ENCODE results near the gene HMGCR. TPM values are rescaled to one million over a fixed set of nuclear protein-coding genes. Genes with fewer than 3 reads are reported as not detected.

Gene HMGCR
- total RNA-seq, 1 experiment from 2014 or later, result 178 TPM

GRCh38 chr5:75303419-75303818, 33.6 kb upstream of the HMGCR start:
- no peak overlapping the region for H3K4ac ChIP-seq (ENCODE audit: low read depth, low read length)
- H2BK20ac ChIP-seq (ENCODE audit: low read depth, low read length, poor library complexity, severe bottlenecking), result no peak overlapping the region
- H3K9ac ChIP-seq (ENCODE audit: extremely low read depth, insufficient read length, low read length), result no peak overlapping the region
- Mint-ChIP-seq H3K4me3 (no peak overlapping the region), H3K4me1 (peaks cover 0 to 9% of the 10 kb centered on the region in 2 experiments; a peak in 2 of 4 replicates), H3K36me3 (ENCODE audit: insufficient read depth in 1 of 3, low read depth in 3 of 3) (peaks cover 0 to 17% (median 5%) of the 10 kb centered on the region in 3 experiments; a peak in 3 of 7 replicates), H3K27me3 (ENCODE audit: low read depth) (no peaks in the 10 kb centered on the region; the same call in 1 of the 2 replicates), H3K27ac (no peak overlapping the region), H3K9me3 (peaks cover 13 to 15% of the 10 kb centered on the region in 2 experiments)
- no peak overlapping the region for H2BK12ac ChIP-seq (ENCODE audit: insufficient read length, low read depth, low read length)
- no peak overlapping the region for H4K8ac ChIP-seq (replicated peaks; ENCODE audit: insufficient read length, low read depth, low read length)
- H3K23ac ChIP-seq (ENCODE audit: insufficient read length, low read depth, low read length), result no peak overlapping the region
- no peaks in the 10 kb centered on the region for H3K4me1 ChIP-seq (ENCODE audit: insufficient read depth, low read length)
- H2AFZ ChIP-seq (ENCODE audit: low read length), result no peak overlapping the region
- no peak for DNase-seq
- WGBS (ENCODE audit: extremely low coverage, insufficient read length, low lambda C conversion rate), result no CpG with 5 or more reads among the region's 4 CpGs
- H3K79me2 ChIP-seq (ENCODE audit: insufficient read depth, low read length), result no peaks in the 10 kb centered on the region
- H3K9me3 ChIP-seq (ENCODE audit: control insufficient read depth, low read depth, low read length), result no peaks in the 10 kb centered on the region
- no peak overlapping the region for H3K18ac ChIP-seq (ENCODE audit: insufficient read length, low read depth, low read length)
- H4K20me1 ChIP-seq (ENCODE audit: control insufficient read depth, insufficient read depth, insufficient read length), result no peaks in the 10 kb centered on the region
- no peak overlapping the region for H3K56ac ChIP-seq (ENCODE audit: insufficient read length, low read depth, low read length)
- no peaks in the 10 kb centered on the region for H3K23me2 ChIP-seq (ENCODE audit: insufficient read length, low read depth, low read length, poor library complexity, severe bottlenecking)
- H4K91ac ChIP-seq (ENCODE audit: insufficient read length, low read depth, low read length), result no peak overlapping the region
- no peak overlapping the region for H2BK15ac ChIP-seq (ENCODE audit: low read depth, low read length)
- H3K27me3 ChIP-seq (ENCODE audit: insufficient read depth, low read length), result no peaks in the 10 kb centered on the region
- H3K79me1 ChIP-seq (ENCODE audit: insufficient read depth, low read depth, low read length, poor library complexity, severe bottlenecking), result no peaks in the 10 kb centered on the region
- no peak overlapping the region for H2BK5ac ChIP-seq (ENCODE audit: insufficient read length, low read length)
- H3K4me2 ChIP-seq (ENCODE audit: insufficient read depth, insufficient read length, low read length), result no peak overlapping the region
- H2BK120ac ChIP-seq (ENCODE audit: low read depth, low read length, poor library complexity, severe bottlenecking), result no peak overlapping the region
- H2AK5ac ChIP-seq (ENCODE audit: insufficient read length, low read length), result no peak overlapping the region
- H3K27ac ChIP-seq (ENCODE audit: insufficient read length, low read depth, low read length), result no peak overlapping the region
- no peak overlapping the region for H3K14ac ChIP-seq (ENCODE audit: insufficient read depth, low read length)
- no peak overlapping the region for H4K5ac ChIP-seq (ENCODE audit: insufficient read length, low read depth, low read length)
- TF ChIP-seq CTCF (conservative IDR thresholded peaks at IDR 0.05), result no peak
- no peak overlapping the region for H3T11ph ChIP-seq (ENCODE audit: low read length)
